GM12892 (cell line): ENCODE results near the gene CD74.
"Not testable (repeated sequence)": the region's sequence is repeated elsewhere in the genome, so short reads cannot be mapped to it uniquely, and the experiment has no call there.

ENCODE experiments used
- DNase-seq: peaks from one replicate; pipeline ENCODE4 v3.0.0; 2011; ENCODE audit not compliant: insufficient read length
- FAIRE-seq: peaks from 2 replicates; lab custom pipeline; 2011; peaks lifted over from hg19 to GRCh38; lab: Jason Lieb, UNC
- POLR2A ChIP-seq: IDR thresholded peaks from 2 replicates; pipeline ENCODE4 v1.6.1; 2011; ENCODE audit warnings: low read depth, low read length, control low read depth
- POLR2AphosphoS5 ChIP-seq: IDR thresholded peaks from 2 replicates; pipeline ENCODE4 v1.6.1; 2011; ENCODE audit warnings: low read depth, low read length, control low read depth
- TAF1 ChIP-seq: IDR thresholded peaks from 2 replicates; pipeline ENCODE4 v1.6.1; 2011; ENCODE audit warnings: low read depth, mild to moderate bottlenecking, control low read depth, low read length, borderline replicate concordance

The CD74 gene

DNA sequence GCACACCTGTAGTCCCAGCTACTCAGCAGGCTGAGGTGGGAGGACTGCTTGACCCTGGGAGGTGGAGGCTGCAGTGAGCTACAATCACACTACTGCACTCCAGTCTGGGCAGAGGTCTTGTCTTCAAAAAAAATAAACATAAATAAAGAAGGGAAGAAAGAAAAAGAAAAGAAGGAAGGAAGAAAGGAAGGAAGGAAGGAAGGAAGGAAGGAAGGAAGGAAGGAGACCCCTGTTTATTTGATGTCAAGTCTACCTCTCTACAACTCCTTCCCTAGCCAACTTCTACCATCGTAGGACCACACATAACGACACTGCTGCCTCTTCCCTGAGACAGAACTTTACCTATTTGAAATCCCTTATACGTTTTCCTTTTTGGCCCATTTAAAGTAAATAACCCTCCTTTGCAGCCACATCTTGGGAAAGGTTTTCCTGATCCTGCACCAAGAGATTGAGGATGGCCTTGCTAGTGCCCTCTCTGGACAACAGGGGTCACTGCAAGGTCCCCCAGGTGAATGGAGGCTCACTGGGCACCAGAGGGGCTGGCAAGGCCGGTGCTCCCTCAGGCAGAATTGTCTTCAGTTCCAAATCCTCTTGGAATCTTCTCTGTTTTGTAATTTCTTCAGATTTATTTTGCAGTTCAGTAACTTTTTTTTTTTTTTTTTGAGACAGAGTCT is 26.3 kb upstream of the CD74 start:
- FAIRE-seq (no peak), DNase-seq (no peak)
- TF ChIP-seq POLR2AphosphoS5 (no peak), TAF1 (no peak), POLR2A (no peak)

DNA sequence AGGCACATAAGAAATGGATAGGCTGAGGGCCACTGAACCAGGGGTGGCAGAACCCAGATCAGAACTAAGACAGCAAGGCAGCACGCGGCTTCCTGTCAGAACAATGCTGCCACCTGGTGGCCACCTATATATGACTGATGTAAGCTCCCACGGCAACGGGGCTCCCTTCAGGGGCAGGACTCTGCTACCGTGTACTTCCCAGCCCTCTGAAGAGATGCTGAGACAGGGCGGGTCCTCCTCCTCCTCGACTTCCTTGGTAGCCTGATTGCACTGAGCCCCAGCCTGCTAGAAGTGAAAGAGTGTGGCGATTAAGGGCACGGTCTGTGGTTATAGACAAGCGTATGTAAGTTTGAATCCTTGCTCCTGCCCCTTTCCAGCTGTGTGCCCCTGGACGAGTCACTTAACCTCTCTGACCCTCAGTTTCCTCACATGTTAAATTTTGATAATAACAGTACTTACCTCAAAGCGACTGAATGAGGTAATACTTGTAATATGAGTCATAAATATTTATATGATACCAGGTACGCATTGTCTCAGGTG is 23.5 kb upstream of the CD74 start:
- peak; percentile 91 for FAIRE-seq

DNA sequence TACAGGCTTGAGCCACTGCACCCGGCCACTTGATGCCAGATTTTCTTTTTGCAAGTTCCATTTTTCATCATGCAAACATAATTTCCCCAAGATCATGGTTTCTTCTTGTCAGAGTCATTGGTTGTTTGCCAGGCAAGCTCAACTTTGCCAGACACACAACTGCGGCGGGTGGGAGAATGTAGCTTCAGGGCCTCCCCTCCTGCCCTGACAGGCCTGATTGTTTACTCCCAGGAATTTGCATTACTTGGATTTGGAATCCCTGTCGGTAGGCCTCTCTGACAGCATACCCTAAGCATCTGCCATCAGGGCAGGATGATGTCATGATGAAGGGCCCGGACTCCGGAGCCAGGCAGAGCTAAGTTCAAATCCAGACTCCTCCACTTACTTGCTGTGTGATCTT is 21.8 kb upstream of the CD74 start:
- TF ChIP-seq POLR2A, result no peak
- no peak for TF ChIP-seq POLR2AphosphoS5
- TF ChIP-seq TAF1, result no peak
- no peak for FAIRE-seq
- DNase-seq, result no peak

More for the DNA sequence above, 23.5 kb upstream of the CD74 start:
- DNase-seq, result peak; percentile 76
- TF ChIP-seq TAF1 (no peak), POLR2AphosphoS5 (no peak), POLR2A (no peak)

DNA sequence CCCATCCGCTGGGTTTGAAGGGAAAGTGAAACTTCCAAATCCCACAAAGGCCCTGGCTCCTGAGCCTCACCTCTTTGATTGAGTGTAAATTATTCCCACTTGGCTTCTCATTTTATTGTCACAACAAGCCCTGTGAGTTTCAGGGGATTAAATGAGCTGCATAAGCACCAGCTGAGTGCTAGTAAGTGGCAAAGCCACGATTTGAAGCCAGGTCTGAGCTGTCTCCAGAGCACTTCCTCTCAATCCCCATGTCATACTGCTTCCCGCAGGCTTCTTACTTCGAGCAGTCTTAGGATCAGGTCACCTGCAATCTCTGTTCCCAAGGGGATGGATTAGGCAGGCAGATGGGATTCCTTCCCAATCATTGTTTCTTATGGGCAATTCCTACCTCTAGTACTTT is 18.9 kb upstream of the CD74 start:
- TF ChIP-seq POLR2A, result no peak
- TF ChIP-seq TAF1, result no peak
- TF ChIP-seq POLR2AphosphoS5, result no peak
- no peak for DNase-seq
- FAIRE-seq, result no peak

DNA sequence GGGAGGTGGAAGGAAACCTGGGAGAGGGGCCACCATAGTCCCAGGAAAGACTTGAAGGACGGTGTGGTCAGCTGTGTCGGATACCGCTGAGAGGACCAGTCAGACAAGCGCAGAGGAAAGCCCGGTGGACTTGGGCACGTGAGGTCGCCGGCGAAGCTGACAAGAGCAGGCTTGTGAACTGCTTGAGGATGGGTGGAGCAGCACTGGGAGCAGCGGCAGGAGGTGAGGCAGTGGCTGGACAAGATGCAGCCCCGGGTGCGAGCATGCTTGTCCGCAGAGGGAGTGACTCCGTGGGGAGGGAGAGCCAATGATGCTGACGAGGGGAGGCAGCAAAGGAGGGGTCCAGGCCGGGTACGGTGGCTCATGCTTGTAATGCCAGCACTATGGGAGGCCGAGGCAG is 18.3 kb upstream of the CD74 start:
- no peak for TF ChIP-seq POLR2A
- no peak for TF ChIP-seq TAF1
- TF ChIP-seq POLR2AphosphoS5, result no peak
- no peak for DNase-seq
- FAIRE-seq, result no peak

DNA sequence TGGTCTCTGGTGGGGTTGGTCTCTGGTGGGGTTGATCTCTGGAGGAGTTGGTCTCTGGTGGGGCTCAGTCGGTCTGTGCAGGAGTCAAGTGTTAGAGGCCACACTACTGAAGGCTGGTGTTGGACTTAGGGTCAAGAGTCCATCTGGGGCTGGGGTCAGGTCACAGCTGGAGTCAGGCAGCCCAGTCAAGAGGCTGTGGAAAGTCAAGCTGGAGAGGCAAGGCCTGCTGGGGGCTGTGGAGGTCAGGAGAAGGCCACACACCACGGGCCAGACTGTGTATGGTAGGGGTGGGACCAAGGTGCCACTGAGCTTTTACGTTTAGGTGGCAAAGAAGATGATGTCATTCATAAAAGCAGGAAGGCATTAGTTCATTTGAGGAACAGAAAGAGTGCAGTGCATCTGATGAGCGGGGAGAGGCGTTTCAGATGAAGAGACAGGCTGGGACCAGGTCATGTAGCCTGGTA is 16.7 kb upstream of the CD74 start:
- FAIRE-seq, result no peak
- TF ChIP-seq POLR2A (no peak), POLR2AphosphoS5 (no peak), TAF1 (no peak)
- no peak for DNase-seq

DNA sequence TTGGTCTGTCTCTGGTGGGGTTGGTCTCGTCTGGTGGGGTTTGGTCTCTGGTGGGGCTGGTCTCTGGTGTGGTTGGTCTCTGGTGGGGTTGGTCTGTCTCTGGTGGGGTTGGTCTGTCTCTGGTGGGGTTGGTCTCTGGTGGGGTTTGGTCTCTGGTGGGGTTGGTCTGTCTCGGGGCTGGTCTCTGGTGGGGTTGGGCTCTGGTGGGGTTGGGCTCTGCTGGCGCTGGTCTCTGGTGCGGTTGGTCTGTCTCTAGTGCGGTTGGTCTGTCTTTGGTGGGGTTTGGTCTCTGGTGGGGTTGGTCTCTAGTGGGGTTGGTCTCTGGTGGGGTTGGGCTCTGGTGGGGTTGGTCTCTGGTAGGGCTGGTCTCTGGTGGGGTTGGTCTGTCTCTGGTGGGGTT is 16.3 kb upstream of the CD74 start:
- FAIRE-seq (no peak), DNase-seq (no peak)
- TF ChIP-seq POLR2A (no peak), POLR2AphosphoS5 (no peak), TAF1 (no peak)

DNA sequence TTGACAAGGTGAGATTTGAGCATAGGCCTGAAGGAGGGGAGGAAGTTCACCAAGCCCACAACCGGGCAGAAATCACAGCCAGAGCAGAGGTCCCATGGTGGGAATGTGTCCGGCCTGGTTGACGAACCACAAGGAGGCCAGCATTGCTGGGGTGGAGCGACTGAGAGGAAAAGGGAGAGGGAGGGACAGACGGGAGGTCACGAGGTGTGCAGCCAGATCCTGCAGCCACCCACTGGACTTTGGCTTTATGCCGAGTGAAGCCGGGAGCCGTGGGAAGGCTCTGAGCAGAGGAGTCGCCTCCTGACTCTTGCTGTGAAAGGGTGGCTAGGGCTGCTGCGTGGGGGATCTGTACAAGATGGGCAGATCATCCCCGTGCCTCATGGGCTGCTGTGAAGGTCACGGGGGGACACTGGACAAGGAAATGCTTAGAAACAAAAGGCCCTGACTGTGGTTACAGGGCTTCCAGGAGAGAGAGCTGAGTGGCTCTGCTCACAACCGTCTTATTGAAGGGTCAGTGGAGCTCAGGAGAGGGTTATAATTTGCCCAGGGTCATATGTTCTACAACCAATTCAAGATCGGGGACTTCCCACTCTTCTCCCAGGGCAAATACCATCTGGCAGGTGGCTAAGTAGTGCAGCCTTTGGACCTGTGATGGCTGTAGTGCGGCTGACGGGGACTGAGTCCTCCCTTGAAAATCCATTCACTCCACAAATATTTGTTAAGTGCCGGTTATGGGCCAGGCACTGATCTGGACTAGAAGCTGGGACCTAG is 15.6 kb upstream of the CD74 start:
- DNase-seq (no peak), FAIRE-seq (no peak)
- no peak for TF ChIP-seq POLR2AphosphoS5
- TF ChIP-seq POLR2A, result no peak
- no peak for TF ChIP-seq TAF1

DNA sequence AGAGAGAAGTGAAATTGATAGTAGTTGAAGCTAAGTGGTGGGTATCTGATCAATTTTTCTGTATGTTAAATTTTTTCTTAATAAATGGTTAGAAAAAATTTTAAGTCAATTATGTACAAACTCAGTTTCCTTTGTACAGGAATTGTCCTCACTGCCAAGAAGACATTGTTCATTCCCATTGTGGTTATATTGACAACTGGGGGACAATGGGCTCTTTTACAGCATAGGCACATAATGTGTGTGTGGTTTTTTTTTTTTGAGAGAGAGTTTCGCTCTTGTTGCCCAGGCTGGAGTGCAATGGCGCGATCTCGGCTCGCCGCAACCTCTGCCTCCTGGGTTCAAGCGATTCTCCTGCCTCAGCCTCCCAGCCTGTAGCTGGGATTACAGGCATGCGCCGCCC is 13.5 kb upstream of the CD74 start:
- FAIRE-seq, DNase-seq: not testable (repeated sequence)

DNA sequence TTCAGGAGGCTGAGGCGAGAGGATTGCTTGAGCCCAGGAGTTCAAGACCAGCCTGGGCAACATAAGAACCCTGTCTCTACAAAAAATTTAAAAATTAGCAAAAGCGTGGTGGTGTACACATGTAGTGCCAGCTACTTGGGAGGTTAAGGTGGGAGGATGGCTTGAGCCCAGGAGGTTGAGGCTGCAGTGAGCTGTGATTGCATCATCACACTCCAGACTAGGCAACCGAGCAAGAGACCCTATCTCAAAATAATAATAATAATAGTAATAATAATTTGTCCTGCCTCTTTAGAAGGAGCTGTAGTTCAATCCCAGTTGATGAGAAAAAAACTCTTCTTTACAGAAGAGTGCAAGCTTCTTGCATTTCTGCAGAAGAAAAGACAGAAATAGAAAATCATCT is 10.0 kb upstream of the CD74 start:
- DNase-seq, result no peak
- TF ChIP-seq TAF1 (no peak), POLR2A (no peak), POLR2AphosphoS5 (no peak)
- no peak for FAIRE-seq

DNA sequence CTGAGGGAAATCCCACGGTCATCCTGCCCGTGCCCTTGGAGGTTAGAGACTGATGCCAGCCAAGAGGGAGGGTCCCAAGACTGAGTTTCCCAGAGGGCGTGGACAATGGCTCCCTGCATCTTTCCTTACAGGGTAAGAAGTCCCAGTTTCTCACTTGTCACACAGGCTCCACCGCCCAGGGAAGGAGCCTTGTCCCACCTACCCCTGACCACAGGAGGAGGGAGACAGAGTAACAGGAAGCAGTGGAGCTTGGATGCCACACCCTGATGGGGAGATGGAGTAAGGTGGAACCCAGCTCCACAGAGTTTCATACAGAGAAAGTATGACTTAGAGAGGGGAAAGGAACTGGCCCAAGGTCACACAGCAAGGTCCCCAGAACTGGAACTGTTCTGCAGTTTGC is 9.4 kb upstream of the CD74 start:
- TF ChIP-seq TAF1 (no peak), POLR2A (no peak), POLR2AphosphoS5 (no peak)
- FAIRE-seq (no peak), DNase-seq (no peak)

DNA sequence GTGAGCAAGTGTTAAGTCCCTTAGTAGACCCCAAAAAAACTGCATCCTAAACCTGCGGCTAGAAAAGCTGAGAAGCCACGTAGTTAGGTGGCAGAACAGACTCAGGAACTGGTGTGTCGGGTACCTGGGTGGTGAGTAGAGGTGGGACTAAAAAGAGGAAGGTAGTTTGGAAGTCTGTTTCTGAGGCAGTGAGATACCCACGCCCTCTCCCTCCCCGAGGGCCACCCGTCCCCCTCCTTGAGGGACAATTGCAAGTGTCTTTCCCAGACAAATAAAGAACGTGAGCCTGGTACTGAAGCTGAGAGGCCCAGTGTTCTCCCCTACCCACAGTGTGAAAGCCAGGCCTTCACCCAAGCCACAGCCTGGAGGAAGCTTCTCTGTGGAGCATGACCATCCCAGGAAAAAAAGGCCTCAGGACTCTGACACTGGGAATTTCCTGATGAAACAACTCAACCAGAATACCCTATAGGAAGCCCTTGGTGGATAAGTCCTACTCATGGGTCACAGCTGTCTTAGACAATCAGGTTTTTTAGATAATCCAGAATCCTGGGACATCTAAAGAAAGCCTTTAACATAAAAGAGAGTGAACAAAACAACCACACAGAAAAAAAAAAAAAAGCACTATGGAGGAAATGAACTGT is 7.0 kb upstream of the CD74 start:
- TF ChIP-seq POLR2A (no peak), TAF1 (no peak), POLR2AphosphoS5 (no peak)
- DNase-seq (no peak), FAIRE-seq (peak; percentile 93)

DNA sequence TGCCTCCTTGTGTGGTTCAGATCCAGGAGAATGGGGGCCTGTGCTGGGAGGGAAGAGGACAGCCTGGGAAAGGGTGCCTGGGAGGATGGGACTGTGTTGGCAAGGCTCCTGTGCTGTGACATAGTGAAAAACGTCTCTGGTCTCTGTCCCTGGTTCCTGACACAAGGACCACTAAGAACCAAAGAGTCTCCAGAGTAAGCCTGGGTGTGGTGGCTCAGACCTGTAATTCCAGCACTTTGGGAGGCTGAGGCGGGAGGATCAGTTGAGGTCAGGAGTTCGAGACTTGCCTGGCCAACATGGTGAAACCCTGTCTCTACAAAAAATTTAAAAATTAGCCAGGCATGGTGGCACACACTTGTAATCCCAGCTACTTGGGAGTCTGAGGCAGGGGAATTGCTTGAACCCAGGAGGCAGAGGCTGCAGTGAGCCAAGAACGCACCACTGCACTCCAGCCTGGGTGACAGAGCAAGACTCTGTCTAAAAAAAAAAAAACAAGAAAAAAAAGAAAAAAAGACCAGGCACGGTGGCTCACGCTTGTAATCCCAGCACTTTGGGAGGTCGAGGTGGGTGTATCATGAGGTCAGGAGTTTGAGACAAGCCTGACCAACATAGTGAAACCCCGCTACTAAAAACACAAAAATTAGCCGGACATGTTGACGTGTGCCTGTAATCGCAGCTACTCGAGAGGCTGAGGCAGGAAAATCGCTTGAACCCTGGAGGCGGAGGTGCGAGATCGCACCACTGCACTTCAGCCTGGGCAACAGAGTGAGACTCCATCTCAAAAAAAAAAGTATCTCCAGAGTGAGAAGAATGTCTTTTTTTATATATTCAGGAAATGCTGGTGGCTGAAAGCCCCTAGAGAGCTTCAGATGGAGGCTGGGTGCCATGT is 1.4 kb upstream of the CD74 start:
- peak; percentile 84 for FAIRE-seq
- DNase-seq, result peak; percentile 10
